Sigmoid colon (tissue), 4 donors: ENCODE results near the gene UBE2G1.

Experiments
- CTCF ChIP-seq, 4 experiments: fragments of 450-650 bp in 3 of 4; fragments of 200-600 bp in 1 of 4; IDR thresholded peaks; one replicate each; pipeline ENCODE4 v1.5.1; 2016 to 2019; ENCODE audit warnings: antibody characterized with exemption in 4 of 4, mild to moderate bottlenecking in 3 of 4, moderate library complexity in 2 of 4
- POLR2AphosphoS5 ChIP-seq, 4 donors: sonication (generic); formaldehyde crosslinking; IDR thresholded peaks; one replicate each; pipeline ENCODE4 v1.6.1; 2017; ENCODE audit warnings: antibody characterized with exemption in 4 of 4

GRCh38 chr17:4256952-4257351 lies 109.5 kb downstream of the UBE2G1 start:
- no peak for TF ChIP-seq CTCF (IDR thresholded peaks at IDR 0.05)
- TF ChIP-seq POLR2AphosphoS5 (IDR thresholded peaks at IDR 0.05) = no peak
